Hematopoietic multipotent progenitor cell treated with erythropoietin and hydrocortisone succinate and interleukin-3 and kit ligand, for 15 days (in vitro differentiated cells): ENCODE measurements around the gene RNF225.
"Not testable (repeated sequence)": the region's sequence is repeated elsewhere in the genome, so short reads cannot be mapped to it uniquely, and the experiment has no call there.

Experiments
- DNase-seq: peaks from one replicate; pipeline ENCODE4 v3.0.0-alpha.2; 2015; ENCODE audit warnings: low spot score

The RNF225 gene

DNA sequence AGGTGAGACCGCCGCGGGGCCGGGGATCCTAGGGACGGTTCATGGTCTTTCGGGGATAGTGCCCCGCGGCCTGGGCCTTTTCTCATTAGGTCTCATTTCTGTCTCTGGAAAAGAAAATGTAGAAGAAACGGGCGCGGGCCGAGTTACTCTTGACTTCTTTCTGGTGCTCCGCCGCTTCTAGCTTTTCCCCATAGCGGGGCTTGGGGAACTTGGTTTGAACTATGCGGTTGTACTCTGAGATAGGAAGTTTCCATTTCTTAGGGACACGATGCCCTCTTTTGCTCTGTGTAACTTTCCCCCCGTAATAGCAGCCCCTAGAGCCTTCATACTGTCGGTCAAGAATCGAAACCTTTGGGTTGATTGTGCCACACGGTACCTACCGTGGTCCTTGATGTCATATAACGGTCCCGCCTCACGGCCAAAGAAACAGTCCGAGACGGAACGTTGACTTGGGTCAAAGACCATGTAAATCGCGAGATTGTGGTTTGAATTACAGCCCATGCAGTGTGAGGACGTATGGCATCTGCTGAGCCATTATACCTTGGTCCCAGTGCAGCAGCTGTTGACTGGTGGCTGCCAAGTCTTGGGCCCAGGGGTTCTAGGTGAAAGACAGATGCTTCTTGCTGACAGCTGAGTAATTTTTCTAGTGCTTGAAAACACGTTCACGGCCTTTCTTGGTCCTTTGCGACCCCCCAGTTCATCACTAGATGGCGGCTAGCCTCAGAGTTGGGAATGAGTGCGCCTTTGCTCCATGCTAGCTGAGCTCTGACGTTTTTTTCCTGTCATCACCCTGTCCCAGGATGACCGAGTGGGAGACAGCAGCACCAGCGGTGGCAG, 7.9 kb upstream of the RNF225 start:
- no peak for DNase-seq

DNA sequence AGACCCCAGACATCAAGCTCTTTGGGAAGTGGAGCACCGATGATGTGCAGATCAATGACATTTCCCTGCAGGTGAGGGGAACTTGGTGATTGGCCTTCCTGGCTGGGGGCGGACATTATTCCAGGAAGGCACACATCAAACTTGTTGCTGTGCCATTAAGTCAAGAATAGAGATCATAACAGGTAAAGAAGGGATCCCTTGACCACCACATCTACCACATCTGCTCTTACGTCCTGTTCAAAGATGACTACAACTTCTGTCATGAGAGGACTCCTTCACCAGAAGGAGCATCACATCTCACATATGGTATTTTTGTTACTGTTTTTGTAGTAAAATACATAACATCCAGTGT, 7.3 kb upstream of the RNF225 start:
- no peak for DNase-seq

DNA sequence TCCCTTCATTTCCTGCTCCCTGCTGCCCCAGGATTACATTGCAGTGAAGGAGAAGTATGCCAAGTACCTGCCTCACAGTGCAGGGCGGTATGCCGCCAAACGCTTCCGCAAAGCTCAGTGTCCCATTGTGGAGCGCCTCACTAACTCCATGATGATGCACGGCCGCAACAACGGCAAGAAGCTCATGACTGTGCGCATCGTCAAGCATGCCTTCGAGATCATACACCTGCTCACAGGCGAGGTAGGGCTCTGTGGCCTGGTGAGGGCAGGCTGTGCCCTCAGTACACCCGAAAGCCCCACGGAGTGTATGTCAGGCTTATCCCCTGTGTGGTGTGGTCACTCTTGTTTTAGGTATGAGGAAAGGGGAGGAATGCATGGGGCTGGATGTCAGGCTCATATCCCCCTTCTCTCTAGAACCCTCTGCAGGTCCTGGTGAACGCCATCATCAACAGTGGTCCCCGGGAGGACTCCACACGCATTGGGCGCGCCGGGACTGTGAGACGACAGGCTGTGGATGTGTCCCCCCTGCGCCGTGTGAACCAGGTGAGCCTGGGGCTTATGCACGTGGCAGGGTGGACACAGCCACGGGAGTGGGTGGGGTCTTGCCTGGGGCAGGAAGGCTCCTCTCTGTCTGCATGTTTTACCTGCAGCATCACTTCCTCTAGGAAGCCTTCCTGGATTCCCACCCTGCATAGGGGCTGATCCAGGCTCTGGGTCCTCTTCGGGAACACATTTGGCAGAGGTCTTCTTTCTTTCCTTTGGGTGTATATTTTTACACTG, 2.3 kb upstream of the RNF225 start:
- DNase-seq, result no peak

DNA sequence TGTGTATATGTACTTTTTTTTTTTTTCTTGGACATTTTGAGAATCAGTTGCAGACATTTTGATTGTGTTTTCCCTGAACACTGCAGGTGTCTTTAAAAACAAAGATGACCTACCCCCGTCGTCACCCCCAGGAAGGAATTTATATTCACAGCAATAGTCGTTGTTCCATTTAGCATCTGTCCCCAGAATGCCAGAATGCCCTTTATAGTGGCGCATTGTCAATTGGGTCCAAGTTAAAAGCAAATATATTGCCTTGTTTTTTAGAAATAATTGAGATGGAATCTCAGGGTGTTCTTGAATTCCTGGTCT, 1.8 kb upstream of the RNF225 start:
- DNase-seq, result no peak

DNA sequence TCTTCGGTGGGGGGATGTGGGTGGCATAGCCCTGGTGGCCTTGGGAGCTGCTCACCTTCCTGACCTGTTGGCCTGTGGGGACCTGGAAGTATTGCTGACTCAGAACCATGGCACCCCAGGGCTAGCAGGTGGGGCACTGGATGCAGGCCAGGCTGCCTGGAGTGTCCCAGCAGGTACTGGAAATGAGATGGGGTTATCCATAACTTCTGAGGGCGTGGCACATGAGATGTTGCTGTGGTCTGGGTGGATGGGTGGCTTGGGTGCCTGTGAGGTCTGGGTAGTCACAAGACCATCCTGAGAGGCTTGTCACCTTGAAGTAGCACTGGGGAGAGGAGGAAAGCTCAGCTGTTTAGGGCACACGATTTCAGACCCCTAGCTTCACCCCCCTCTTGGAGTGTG, 636 bp upstream of the RNF225 start:
- DNase-seq, result no peak

DNA sequence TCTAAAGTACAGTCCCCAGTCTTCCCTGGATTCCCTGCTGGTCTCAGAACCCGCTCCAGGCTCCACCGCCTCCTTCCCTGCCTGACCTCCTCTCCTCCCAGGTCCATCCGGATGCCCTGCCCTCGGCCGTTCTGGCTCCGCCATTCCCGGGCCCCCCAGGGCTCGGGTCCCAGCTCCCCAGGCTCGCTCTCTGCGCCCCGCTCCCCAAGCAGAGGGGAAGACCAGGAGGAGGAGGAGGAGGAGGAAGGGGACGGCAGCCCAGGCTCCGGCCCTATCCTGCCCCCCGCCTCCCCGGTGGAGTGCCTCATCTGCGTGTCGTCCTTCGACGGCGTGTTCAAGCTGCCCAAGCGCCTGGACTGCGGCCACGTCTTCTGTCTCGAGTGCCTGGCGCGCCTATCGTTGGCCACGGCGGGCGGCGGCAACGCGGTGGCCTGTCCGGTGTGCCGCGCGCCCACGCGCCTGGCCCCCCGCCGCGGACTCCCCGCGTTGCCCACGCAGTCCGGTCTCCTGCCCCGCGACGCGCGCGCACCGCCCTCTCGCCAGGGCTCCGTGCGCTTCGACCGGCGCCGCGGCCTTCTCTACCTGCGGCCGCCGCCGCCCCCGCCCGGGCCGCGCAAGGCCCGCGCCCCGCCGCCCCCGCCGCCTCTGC, 647 bp downstream of the RNF225 start:
- no peak for DNase-seq

DNA sequence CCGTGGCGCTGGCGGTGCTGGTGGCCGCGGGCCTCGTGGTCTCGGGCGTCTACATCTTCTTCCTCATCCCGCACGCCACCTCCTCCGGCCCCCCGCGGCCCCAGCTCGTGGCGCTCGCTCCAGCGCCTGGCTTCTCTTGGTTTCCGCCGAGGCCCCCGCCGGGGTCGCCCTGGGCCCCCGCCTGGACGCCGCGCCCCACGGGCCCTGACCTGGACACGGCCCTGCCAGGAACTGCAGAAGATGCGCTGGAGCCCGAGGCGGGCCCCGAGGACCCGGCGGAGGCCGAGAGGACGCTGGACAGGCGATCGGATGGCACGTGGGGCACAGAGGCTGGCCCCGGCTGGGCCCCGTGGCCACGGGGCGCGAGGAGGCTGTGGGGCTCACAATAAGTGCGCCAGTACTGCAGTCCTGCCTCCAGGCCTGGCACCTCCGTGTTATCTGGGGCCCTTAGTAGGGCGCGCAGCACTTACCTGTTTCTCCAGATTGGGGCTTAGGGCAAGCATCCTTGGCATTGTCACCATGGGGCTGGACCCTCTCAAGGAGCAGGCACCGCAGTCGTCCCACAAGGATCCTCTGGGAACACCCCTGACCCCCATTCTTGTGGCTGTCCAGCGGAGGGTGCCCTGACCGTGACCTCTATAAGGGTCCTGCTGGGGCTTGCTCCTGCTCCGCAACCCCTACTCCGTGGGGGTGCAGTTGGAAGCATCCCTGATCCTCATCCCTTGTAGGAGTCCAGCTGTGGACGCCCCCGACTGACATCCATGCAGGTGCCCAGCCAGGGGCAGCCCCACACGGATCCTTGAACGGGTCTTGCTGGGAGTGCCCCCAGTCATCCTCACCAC, 1.5 kb downstream of the RNF225 start:
- no peak for DNase-seq

DNA sequence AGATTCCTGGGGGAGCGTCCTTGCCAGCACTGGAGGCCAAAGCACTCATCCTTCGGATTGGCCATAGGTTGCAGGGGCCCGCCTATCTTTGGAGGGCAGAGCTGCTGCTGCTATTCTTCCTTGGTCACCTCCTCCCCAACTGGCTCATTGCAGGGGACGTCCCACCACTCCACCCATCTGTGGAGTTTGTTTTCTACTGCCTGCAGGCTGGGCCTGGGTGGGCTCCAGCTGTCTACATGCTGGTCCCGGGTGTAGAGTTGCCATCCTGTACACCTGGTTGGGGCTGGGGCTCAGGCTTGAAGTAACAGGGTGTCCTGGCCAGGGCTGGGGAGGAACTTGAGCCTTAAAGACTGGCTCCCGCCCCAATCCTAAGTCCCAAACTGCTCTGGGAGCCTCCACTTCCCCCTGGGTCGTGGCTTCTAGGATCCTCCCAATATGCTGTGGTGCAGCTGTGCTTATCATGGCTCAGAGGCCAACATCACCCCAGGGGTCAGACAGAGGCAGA, 2.1 kb downstream of the RNF225 start:
- no peak for DNase-seq

DNA sequence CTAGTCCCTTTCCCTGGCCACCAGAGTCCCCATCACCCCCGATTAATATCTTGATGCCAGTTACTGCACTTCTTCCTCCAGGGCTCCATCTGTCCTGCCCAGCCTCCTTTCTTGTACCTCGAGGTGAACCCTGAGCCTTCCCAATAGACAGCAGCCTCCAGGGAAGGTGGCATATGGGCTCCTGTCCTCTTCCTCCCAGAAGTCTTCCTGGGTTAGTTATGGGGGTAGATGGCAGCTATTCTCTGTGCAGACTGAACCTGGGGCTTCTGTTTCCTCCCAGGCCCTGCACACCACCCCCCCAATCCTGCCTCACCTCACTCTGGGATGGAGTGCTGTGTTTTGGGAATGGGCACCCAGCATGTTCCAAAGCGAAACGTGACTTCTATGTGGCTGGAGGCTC, 2.6 kb downstream of the RNF225 start:
- no peak for DNase-seq

DNA sequence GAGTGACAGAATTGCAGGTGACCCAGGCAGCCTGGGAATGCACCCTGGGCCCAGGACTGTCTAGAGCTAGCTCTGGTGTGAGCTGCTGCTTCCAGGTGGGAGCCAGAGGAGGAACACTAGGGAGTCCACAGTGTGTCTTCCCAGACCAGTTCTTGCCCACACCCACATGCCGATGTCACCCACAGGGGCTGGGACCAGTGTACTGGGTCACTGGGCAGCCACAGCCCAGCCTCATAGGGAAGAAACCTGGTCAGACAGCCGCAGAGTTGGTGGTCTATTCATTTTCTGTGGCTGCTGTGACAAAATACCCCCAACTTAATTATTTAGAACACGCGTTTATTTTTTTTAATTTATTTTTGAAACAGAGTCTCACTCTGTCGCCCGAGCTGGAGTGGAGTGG, 3.1 kb downstream of the RNF225 start:
- DNase-seq, result no peak

DNA sequence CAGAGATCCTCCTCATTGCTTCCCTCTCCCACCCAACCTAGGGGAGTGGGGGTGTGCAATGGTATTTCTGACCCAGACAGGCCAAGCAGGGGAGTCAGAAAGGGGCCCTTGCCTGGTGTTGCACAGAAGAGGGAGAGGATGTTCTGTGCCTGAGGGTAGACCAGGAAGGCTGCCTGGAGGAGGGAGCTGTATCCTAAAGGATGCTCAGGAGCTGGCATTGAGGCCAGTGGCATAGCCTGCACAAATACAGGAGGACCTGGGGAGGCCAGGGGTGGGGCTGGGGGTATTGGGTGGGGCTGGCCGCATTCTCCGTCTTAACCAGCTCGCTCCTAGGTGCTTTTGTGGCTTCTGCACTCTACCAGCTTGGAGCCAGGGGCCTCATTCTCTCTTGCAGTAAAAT, 4.4 kb downstream of the RNF225 start:
- no peak for DNase-seq

DNA sequence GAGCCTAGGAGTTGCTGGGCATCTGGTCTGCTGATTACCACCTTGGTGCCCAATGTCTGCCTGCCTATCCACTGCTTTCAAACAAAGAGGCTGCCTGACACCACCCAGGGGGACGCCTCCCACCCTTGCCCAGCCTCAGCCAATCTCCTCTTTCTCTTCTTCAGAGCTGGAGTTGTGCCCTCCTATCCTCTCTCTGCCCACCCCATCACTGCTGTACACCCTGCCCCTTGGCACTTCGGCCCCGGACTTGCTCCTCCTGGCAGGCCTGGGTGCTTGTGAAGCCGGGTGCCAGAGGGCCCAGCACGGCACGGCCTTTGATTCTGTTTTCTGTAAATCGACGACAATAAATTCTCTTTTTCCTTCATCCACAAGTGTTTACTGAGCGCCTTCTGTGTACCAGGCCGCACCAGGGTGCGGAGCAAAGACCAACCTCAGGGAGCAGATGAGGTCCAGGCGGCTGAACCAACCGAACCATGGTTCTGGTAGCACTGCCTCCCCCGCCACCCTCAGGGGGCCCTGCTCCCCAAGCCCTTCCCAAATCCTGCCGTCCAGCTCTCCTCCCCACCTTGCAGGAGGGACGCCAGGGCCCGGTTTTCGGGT, 5.0 kb downstream of the RNF225 start:
- DNase-seq, result no peak

DNA sequence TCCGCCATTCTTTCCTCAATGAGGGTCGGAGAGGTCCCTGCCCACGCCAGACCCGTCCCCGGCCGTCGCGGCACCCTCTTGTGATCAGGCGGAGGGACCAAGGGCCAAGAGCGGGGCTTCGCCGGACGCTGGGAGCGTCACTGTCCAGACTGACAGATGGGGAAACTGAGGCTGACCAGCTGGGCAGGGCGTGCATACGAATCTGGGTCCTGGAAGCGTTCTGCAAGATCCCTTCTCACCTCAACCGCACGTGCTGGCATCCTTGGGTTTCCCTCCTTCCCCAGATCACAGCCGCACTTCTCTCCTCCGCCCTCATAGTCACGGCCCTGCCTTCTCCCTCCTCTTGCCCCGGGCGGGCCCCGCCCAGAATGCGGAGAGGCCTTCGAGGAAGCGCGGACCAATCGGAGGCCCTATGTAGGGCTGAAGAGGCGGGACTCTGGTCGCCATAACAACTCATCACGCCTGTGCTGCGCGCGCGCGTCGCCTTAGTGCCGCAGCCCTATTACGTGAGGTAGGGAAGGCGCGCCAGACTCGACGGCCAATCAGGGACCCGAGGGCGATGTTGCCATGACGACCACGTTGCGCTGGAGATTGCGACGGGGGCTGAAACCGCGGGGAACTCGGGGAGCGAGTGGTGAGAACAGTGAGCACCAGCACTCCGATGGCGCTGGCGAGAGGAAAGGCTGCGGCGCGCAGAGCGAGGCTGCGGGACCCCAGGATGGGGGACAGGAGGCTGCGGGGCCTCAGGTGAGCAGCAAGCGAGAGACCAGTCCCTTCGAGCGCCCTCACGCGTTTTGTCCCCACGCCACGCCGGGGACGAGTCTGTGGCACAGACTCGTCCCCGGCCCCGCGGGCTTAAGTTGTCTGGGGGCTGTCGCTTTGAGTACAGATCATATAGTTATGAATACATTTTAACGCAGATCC, 5.7 kb downstream of the RNF225 start:
- DNase-seq, result peak; percentile 100

DNA sequence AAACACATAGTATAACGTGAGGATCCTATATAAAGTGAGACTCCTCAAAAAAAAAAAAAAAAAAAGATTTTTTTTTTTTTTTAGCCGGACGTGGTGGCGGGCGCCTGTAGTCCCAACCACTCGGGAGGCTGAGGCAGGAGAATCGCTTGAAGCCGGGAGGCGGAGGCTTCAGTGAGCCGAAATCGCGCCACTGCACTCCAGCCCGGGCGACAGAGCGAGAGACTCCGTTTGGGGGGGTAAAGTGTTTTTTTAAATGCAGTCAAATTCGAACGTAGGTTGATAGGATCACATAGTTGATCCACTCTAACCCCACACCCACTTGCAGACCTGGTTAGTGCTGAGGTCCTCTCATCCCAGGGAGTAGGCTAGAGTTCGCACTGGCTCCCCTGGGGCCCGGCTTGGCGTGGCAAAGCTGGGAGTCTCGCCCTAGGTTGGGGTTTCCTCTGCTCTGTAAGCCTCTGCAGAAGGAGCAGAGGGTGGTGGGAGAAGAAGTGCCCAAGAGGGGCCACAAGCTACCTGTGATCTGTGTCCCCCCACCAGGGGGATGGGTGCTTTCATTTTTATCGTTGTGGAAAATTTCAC, 6.5 kb downstream of the RNF225 start:
- no peak for DNase-seq

DNA sequence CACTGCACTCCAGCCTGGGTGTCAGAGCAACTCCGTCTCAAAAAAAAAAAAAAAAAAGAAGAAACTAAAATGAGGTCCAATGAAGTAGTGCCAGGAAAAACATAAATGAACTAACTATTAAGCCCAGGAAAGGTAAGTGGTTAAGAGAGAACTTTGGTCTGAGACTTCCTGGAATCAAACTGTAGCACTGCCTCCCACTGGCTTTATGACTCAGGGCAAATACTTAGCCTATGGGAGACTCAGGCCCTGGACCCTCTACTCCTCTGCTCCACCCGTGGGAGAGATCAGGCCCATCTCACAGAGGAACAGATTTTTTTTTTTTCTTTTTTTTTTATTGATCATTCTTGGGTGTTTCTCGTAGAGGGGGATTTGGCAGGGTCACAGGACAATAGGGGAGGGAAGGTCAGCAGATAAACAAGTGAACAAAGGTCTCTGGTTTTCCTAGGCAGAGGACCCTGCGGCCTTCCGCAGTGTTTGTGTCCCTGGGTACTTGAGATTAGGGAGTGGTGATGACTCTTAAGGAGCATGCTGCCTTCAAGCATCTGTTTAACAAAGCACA, 8.5 kb downstream of the RNF225 start:
- DNase-seq, result not testable (repeated sequence)

DNA sequence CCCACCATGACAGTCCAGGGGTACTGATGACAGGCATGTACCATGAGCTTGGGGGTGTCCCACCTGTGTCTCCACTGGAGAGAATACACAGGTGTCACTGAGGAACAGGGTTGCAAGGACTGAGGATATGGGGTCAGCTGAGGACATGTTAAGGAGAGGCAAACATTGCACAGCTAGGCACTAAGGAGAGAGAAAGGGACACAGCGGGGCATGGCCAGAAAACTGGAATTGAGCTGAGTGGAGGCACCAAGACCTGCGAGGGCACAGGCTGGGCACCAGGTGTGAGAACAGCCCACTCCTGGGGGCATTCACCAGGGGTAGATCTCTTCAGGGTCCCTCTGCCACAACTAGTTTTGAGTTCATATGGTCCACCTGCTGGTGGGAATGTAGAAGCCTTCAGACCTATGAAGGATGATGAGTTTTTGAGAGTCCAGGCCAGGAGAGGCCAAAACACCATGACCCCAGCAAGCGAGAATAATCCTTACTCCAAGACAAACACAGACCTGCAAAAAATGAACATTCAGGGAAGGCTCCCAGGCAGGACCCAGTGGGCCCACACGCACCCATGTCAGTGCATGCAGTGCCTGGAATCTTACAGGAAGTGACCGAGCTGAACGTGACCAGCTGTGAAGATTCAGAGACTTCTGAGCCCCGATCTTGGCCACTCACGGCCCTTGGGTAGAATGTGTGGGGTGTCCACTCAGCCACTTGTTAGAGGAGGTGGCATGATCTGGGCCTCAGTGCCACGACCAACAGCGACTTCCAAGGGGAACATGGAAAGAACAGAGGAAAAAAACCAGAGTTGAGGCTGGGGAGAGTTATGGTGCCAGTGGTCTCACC, 11.6 kb downstream of the RNF225 start:
- no peak for DNase-seq

DNA sequence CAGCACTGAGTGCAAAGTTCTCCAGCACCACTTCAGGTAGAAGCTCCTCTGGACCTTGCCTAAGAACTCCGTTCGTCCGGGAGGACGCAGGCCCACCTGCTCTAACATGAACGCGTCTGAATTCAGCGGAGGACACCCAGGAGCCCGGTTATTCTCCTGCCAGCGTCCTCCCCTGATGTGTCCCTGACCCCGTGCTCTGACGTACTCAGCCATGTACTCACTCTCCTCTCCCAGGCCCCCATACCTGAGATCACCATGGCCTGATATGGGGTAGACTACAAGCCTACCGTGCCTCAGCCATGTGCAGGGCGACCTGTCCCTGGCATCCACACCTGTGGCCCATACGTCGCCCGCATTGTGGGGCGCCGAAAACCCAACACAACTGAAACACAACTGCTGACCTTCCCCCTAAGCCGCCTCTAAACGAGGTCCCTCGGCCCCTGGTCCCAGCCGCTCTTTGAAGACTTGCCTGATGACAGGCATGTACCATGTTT, 12.2 kb downstream of the RNF225 start:
- no peak for DNase-seq

DNA sequence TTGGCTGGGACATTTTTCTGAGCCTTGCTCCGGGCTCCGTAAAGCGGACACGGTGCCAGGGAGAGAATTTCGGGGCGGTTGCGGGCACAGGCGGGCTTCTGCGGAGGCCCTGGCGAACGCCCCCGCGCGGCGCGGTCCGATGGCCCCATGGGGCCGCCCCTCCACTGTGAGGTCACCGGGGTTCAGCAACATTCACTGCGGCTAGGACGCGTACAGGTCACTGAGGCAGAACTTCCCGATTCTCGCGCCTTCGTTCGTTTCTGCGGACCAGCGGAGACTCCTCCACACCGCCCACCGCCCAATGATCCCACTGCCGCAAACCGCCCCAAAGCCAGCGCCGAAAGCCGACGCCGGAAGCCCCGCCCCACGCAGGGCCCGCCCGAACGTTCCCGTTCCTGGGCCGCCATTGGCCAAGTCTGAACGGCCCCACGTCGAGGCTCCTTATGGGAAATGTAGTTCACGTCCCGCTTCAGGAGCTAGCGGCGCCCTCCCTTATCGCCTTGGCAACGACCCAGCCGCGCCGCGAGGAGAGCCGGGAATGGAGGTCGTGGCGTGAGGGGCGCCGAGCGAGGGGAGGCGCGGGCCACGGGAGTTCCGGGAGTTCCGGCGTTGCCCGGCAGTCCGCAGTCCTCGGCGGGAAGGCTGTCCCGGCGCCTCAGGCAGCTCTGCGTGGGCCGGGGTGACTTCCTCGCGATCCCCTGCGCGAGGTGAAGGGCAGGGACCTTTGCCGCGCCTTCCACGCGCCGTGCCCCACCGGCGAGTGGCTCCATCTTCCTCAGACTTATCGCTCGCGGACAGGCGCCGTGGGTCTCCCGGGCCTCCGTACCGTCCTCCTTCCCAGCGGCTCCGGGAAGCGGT, 12.9 kb downstream of the RNF225 start, which contains the start of gene ZNF584:
ZNF584 (plus strand) TSS at position 498 of the 858 bp plus-strand sequence. CDS start 499 bp downstream, outside the sequence.
- DNase-seq, result peak; percentile 96
